GM18499 (cell line): Measurements from ENCODE around the gene SIPA1L3.

Source experiments
- ATAC-seq: cut with Tn5 transposase; IDR thresholded peaks from one replicate; pipeline ENCODE4 v1.9.1; 2021; ENCODE audit warnings: moderate number of reproducible peaks; ENCODE audit not compliant: insufficient read depth, unreplicated experiment

SIPA1L3 gene

DNA sequence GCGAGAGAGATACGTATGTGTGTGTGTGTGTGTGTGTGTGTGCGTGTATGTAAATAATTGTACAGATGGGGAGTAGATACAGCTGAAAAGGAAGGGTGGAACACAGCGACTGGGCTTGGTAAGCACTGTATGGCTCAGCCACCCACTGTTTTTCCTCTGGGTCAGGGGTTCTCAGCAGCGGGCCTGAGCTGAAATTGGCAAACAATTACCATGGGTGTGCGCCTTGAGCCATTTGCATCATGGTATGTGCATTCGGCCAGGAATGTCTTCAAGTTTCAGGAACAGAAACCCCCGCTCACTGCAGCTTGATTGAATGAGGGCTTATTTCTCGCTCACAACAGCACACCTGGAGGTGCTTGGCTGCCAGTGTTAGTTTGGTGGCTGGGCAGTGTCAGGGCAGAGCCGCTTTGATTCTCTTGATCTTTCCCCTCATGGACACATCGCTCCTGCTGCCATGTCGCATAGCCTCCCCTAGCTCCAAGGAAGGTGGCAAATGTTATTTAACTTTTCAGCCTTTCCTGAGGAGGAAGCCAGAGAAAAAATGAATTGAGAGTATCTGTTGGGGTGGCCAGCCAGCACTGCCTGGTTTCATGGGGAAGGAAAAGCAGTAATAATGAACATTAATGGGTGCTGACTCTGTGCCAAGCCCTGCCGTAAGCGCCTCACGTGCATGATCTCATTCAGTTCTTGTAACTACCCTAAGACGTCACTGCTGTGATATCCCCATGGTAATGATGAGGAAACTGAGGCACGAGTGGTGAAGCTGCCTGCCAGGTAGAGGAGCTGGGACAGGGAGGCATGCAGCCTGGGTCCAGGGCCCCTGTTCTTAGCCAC, 126.9 kb downstream of the SIPA1L3 start:
- no peak for ATAC-seq

DNA sequence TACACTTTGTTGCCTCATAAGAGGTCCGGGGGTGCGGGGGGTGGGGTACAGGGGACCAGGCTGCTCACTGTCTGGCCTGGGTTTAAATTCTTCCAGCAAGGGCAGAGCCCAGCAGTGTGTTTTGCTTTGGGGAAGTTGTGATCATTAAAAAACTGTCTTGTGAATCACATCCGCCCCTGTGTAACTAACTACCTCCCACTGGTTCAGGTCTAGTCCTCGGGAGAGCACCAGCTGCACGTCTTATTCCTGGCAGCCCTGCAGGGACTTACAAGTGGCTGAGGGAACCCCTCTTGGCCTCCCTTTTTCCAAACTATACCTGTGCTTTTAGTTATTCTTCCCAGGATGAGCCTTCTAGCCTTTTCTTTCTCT, 127.5 kb downstream of the SIPA1L3 start:
- no peak for ATAC-seq

DNA sequence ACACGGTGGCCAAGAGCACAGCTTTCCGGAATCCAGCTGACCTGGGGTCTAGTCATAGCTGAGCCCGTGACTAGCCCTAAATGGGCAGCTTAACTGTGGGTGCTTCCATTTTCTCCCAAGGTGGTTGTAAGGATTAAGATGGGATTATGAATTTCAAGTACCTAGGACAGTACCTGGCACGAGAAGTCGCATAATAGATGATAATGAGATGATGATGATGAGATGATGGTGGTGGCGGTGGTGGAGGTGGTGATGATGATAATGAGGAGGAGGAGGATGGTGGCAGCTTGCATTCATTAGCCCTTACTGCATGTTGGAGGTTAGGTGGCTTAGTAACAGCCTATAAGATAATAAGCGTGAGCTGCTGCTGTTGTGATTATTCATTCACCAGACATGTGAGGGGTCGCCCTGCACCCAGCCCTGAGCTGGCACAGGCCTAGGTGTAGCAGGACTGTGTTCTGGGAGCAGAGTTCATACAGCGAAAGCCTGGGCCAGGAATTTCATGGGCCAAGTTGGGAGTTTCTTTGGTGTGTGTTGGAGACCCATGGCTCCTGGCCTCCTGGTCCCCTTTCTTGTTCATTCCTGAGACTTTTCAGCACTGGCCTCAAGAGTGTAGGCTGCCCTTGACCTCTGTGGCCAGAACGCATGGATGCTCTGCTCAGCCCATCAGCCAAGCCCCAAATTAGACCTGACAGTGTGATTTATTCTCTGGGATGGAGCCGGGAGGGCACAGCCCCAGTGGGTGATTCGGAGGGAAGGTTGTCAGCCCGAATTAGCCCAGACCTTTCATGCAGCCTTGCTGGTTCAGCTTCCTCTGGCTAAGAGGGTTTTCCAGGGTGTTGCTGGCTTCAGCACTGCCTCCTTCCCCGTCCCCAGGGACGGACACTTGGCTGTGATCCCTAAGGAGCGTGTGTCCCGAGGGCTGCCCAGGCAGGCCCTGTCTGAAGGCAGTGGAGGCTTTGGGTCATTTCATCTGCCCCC, 128.8 kb downstream of the SIPA1L3 start:
- ATAC-seq: no peak

DNA sequence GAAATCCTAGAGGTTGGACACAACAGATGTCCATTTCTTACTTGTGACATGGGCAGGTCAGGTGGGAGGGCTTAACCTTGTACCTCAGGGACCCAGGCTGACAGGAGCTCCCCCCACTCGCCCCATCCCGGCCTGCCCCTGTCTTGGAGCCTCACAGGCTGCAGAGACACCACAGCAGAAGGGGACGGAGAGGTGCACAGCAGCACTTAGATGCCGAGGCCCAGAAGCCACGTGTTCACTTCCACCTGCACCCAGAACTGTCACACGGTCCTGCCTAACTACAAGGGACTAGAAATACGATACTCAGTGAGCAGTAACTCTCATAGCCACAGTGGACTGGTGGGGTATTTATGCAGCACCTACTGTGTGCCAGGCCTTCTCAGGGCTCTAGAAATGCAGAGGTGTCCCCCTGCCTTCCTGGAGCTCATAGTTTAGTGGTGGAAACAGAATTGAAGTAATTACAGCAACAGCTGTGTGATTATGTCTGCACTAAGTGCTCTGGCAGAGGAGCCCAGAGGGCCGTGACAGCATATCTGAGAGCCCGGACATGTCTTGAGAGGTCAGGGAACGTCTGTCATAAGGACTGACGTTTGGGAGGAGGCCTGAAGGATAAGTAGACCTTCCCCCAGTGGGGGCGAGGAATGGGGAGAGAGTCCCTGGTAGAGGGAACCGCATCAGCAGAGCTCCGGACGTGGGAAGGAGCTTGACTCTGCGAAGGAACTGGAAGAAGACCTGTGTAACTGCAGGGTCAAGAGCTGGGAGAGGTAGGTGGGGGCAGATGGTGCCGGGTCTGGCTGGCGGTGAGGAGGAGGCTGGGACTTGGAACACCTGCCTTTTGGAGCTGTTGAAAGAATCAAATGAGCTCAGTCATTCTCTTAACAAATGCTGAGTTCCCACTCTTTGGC, 130.0 kb downstream of the SIPA1L3 start:
- no peak for ATAC-seq

DNA sequence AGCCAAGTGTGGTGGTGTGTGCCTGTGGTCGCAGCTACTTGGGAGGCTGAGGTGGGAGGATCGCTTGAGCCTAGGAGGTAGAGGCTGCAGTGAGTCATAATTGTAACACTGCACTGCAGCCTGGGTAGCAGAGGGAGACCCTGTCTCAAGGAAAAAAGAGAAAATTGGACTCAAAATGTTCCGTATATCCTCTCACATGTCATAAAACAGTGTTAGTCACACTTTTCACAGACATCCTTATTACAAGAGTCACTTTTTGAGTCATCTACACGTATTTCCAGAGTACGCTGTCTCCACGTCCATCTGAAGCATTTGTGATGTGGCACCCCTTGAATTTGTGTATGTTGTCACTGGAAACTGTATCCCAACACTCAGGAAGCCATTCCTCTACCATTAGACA, 133.0 kb downstream of the SIPA1L3 start:
- no peak for ATAC-seq

DNA sequence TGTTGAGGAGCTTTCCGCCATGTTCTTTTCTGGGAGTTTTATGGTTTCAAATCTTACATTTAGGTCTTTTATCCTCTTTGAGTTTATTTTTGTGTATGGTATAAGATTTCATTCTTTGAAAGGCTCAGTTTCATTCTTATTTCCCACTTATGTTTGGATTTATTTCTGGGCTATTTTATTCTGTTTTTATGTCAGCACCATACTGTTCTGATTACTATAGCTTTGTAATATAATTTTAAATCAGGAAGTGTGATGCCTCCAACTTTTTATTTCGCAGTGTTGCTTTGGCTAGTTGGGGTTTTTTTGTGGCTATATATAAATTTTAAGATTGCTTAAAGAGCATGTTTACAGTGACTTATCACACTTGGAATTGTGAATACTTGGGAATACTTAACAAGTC, 135.1 kb downstream of the SIPA1L3 start:
- no peak for ATAC-seq

DNA sequence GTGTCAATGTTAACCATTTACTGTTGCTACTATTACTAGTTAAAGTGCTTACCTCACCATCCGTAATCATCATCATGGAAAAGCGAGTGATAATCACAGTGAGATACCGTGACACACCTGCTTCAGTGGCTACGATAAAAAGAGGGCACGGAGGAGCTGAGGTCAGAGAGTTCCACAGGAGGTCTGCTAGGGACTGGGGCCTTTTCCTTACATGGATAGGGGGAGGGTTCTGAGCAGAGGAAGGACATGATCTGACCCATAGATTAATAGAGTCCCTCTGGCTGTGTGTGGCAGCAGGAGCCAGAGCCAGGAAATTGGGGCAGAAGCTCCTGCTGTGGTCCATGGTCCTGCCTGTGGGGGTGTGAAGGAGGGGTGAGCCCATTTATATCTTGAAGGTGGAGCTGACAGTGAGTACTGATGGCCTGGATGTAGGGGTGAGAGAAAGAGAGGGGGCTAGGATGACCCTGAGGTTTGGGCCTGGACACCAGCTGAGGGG, 136.7 kb downstream of the SIPA1L3 start:
- no peak for ATAC-seq

DNA sequence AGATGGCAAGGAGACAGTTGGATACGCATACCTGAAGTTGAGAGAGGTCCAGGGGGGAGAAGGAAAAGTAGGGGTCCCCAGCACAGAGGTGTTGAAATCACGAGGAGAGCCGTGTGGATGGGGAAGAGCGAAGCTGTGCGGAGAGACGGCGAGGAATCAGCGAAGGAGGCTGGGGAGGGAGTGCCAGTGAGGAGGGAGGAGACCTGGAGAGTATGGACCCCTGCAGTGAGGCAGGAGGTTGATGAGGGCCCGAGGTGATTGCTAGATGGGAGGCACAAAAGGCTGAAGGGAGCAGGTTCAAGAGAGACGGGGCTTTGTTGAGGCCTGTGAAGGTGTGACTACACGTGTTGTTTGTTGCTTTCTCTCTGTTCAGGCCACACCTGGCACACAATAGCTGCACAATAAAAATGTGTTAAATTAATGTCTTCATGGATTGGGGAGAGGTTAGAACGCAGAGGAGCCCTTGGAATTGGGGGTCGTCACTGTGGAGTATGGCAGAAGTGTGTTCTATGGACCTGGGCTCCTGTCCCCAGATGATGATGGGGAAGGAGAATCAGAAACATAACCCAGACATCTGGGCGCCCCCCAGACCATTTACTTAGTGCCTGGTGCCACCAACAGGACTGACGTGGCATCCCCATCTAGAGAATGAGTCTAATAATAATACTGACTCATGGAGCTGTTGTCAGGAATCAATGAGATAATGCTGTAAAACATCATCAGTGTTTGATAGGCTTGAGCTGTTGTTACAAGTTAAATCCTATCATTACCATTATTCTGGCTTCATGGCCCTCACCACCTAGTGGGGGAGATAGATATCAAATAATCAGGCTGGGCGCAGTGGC, 137.5 kb downstream of the SIPA1L3 start:
- no peak for ATAC-seq

DNA sequence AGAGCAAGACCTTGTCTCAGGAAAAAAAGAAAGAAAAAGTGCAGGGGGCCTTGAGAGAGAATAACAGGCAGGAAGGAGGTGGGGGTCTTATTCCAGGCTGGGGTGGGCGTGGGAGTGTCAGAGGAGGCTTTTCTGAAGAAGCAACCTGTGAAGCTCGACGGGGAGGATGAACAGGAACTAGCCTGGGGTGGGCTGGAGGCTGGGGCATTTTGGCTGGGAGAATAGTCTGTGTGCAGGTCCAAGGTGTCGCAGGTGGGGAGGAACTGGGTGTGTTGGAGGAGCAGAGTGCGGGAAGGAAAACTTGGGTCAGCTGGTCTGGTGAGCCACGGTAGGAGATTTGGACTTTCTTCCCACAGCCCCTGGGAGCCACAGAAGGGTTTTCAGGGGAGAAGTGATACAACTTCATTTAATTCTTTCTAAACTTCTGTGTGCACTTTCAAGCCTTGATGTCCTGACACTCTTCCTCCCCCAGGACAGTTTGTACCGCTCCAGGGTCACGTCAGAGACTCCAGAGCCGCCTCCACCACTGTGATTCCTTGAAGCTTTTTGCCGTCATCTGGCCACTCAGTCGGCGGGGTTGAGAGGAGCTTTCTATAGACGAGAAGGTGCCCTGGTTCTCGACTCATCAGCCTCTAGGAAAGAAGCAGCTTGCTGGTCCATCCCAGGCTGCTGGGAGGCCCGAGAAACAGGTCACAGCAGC, 138.7 kb downstream of the SIPA1L3 start:
- no peak for ATAC-seq

DNA sequence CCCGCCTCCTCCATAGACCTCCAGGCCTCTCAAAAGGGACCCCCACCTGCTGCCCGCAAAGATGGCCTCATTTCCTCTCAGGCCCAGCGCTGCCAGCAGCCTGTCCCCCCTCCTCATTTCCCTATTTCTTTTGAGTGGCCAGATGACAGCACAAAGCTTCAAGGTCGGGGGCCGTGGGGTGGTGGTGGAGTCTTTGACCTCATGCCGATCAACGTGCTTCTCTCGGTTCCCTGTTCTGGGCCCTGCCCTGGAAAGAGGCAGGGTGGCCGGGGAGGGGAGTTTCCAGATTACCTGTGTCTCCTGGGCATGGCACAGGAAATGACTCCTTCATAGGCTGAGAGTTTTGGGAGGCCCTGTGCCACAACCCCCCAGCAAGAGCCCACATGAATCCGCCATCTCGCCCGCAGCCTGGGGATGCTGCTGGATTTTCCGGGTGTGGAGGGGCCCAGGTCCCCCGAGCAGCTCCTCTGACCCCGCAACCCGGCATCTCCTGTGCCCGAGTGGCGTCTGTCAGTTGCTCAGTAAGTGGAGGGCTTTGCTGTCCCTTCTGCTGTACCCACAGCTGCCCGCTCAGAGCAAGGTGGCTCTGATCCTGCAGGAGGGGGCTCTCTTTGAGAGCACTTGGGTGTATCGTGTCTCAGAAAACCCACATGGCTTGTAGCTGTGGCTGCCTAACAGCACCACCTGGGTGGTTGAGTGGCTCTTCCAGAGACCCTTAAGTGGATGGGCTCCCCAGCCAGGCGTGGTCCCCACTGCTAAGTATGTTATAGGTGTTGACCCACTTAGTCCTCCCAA, 139.4 kb downstream of the SIPA1L3 start:
- ATAC-seq: no peak

DNA sequence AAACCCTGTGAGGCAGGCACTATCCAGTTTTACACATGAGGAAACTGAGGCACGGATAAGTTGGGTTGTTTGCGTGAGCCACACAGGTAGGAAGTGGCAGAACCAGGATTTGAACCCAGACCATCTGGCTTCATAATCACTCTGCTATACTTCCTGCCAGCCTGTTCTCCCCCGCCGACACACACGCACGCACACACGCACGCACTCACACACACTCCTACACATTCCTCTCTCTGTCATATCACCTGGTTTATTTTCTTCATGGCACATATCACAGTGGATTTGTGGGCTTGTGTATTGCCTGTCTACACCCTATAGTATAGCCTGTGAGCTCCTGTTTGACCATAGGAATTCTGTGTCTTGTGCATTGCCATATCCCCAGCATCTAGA, 140.0 kb downstream of the SIPA1L3 start:
- no peak for ATAC-seq

DNA sequence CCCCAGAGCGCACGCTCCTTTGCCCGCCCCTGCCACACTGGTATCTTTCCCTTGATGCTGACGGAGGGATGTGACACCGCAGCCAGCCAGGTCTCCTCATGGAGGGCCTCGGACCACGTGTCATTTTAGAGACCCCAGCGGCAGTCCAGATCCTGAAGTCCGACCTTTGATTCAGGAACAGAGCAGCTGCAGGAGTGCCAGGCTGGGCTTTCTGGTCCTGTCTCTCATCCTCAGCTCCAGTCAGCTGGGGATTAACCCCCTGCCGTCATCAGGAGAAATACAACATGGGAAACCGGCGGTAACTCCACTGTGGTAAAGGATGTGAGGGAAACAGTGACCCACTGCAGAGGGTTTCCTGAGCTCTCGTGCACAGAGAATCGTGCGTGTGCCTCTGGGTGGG, 140.6 kb downstream of the SIPA1L3 start:
- ATAC-seq: no peak

DNA sequence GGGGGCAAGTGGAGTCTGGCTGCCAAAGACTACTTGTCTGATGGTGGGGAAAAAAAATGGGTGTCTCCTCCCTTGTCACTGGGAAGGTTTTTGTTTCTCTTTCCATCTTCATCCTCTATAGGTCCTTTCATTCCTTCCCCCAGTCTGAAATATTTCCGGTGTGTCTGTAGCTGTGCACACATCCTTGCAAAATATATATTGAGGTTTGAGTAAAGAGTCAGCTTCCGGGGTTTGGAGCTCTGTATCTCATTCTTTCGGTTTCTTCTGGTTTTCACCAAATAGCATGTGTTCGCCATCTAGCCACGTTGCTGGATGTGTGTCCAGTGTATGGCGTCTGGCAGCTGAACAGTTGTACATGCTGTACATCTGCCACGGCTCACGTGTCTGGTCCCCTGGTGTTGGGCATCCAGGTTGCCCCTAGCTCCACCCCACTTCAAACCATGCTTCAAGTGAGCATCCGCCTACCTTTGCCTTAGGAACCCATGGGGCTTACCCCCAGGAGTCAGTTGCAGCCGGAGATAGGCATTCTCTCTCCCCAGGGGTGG, 142.2 kb downstream of the SIPA1L3 start:
- ATAC-seq: no peak

DNA sequence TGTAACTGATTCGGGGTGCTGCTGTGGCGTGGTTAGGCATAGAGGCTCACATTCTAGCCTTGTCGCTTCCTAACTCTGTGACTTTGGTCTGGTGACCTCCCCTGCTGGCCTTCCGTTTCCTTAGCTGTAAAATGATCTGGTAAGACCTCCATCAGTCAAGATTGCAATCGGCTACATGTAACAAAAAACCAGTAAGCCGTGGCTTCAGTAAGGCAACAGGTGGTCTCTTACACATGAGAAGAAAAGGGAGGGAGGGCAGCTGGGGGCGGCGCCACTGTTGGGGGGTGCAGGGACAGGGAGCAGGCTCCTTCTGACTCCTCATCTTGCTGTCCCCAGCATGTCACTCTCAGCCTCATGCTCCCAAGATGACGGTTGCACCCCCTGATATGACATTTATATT, 148.0 kb downstream of the SIPA1L3 start:
- ATAC-seq: no peak

DNA sequence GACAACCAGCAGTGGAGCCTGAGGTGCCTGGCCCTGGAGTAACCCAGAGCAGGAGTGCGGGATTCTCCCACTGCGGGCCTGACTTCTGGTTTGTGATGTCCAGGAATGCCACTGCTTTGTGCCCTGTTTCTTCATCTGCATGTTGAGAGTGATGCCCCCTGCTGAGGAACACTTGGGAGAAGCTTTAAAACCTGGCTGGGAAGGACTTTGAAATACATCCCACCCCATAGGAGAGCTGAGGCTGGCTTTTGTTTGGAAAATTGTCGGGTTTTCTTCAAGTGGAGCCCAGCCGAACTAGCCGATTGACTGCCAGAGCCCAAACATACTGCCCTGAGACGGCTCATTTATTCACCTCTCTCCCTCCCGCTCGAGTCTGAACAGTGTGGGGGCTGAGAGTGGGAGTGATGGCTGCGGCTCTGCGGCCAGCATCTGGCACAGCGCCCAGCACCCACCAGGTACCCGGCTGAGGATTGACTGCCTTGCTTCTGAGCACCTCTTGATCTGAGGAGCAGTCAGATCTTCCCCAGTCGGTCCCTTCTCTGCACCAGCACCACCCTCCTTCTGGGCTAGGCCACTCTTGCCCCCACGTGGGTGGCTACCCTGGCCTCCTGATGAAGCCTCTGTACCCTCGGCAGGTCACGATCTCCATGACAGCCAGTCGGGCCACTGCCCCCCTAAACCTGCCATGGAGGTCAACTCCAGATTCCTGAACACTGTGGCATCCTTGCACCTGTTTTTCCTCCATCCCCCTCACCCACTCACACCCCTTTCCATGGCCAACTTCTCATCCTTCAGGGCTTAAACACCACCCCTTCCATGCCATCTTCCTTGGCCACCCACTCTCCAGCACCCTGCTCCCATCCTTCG, 148.9 kb downstream of the SIPA1L3 start:
- no peak for ATAC-seq

DNA sequence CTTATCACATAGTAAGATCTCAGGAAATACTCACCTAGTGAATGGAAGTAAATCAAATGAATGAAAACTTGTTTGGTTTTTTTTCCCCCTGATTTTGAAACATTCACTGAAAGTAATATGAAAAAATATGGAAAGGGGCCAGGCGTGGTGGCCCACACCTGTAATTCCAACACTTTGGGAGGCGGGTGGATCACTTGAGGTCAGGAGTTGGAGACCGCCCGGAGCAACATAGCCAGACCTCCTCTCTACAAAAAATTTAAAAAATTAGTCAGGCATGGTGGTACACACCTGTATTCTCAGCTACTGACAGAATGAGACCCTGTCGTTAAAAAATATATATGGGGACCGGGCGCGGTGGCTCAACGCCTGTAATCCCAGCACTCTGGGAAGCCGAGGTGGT, 149.6 kb downstream of the SIPA1L3 start:
- ATAC-seq: no peak
